AG04449 (cell line): ENCODE results near the gene EVC2.

Experiments used
- CTCF ChIA-PET: fragments of 350-600 bp; formaldehyde crosslinking; extraction: SDS; loops from one replicate; lab custom pipeline; 2021; ENCODE audit warnings: antibody characterized with exemption; lab: Yijun Ruan, JAX
- POLR2A ChIA-PET: fragments of 400-600, 350-600 bp; formaldehyde crosslinking; extraction: SDS; loops from one replicate; lab custom pipeline; 2020; ENCODE audit warnings: antibody characterized with exemption, inconsistent platforms; lab: Yijun Ruan, JAX
- DNase-seq: peaks from one replicate; pipeline ENCODE4 v3.0.0-alpha.2; 2010; ENCODE audit warnings: low read depth, low spot score
- H3K4me3 ChIP-seq: 2 replicates; pipeline ENCODE4 v1.5.1; 2011; ENCODE audit warnings: low read depth, mild to moderate bottlenecking, control low read depth, low read length
- CTCF ChIP-seq: IDR thresholded peaks from one replicate; pipeline ENCODE4 v1.5.1; 2011; ENCODE audit warnings: mild to moderate bottlenecking, moderate library complexity, low read length, control low read depth, inconsistent platforms; ENCODE audit not compliant: insufficient read depth; ENCODE audit errors: missing control alignments

EVC2 gene

GRCh38 chr4:5724377-5724776, 16.0 kb upstream of the EVC2 start:
- TF ChIP-seq CTCF: no peak
- ChIA-PET POLR2A (interaction anchor here (1.0 kb wide), 1 partner anchor 11 kb away, joined by 3 read pairs; no protein-coding TSS in a partner anchor), CTCF (no interaction called here)
- H3K4me3 ChIP-seq: no peak overlapping the region
- no peak for DNase-seq

GRCh38 chr4:5722328-5722727, 14.0 kb upstream of the EVC2 start:
- POLR2A ChIA-PET: interaction anchor here (0.7 to 1.4 kb wide), 4 partner anchors 9 to 27 kb away, joined by 3 to 5 read pairs (median 4); no protein-coding TSS in a partner anchor
- DNase-seq: no peak
- no peak overlapping the region for H3K4me3 ChIP-seq
- CTCF ChIA-PET: interaction anchor here (0.9 to 2.5 kb wide), 4 partner anchors 12 to 672 kb away, joined by 3 to 8 read pairs (median 4); no protein-coding TSS in a partner anchor
- no peak for TF ChIP-seq CTCF

GRCh38 chr4:5721923-5722322, 13.6 kb upstream of the EVC2 start:
- POLR2A ChIA-PET: interaction anchor here (0.7 to 1.4 kb wide), 4 partner anchors 9 to 28 kb away, joined by 3 to 5 read pairs (median 4); no protein-coding TSS in a partner anchor
- no peak overlapping the region for H3K4me3 ChIP-seq
- TF ChIP-seq CTCF: no peak
- no peak for DNase-seq
- CTCF ChIA-PET: interaction anchor here (0.9 to 2.5 kb wide), 4 partner anchors 12 to 672 kb away, joined by 3 to 8 read pairs (median 4); no protein-coding TSS in a partner anchor

- no peak for TF ChIP-seq CTCF
- ChIA-PET CTCF (interaction anchor here (1.2 to 2.5 kb wide), 2 partner anchors 9 to 11 kb away, joined by 3 to 8 read pairs; no protein-coding TSS in a partner anchor), POLR2A (no interaction called here)
- no peak overlapping the region for H3K4me3 ChIP-seq
- no peak for DNase-seq
These were observed 12.6 kb upstream of the EVC2 start for GRCh38 chr4:5720980-5721379.

- CTCF ChIA-PET: interaction anchor here (1.2 to 2.5 kb wide), 2 partner anchors 10 kb away, joined by 3 to 8 read pairs; no protein-coding TSS in a partner anchor
- POLR2A ChIA-PET: interaction anchor here (0.8 kb wide), 1 partner anchor 28 kb away, joined by 3 read pairs; no protein-coding TSS in a partner anchor
- no peak for TF ChIP-seq CTCF
- H3K4me3 ChIP-seq: no peak overlapping the region
- no peak for DNase-seq
These were observed 11.9 kb upstream of the EVC2 start for GRCh38 chr4:5720157-5720850.
